Lung (tissue), 12 donors: ENCODE results near the gene FAM217A. TPM values are rescaled to one million over a fixed set of nuclear protein-coding genes. Genes with fewer than 3 reads are reported as not detected.
"Not testable (repeated sequence)": the region's sequence is repeated elsewhere in the genome, so short reads cannot be mapped to it uniquely, and the experiment has no call there.

Source experiments
- ATAC-seq: fragments of 200-7000 bp; cut with Tn5 transposase; one replicate; pipeline ENCODE4 v1.9.1; 2020; ENCODE audit warnings: moderate number of reproducible peaks; ENCODE audit not compliant: insufficient read depth, low FRiP score
- DNase-seq, 3 donors: peaks; one replicate each; pipeline ENCODE4 v3.0.0-alpha.2; 2013 to 2017
- H3K27ac ChIP-seq, 2 donors: one replicate each; pipeline ENCODE4 v1.5.1; 2013; ENCODE audit warnings: mild to moderate bottlenecking in 2 of 2, moderate library complexity in 2 of 2, control low read depth in 1 of 2, inconsistent platforms in 1 of 2, low read depth in 1 of 2, low read length in 1 of 2
- H3K27me3 ChIP-seq, 3 donors: one replicate each; pipeline ENCODE4 v1.5.1; 2013; ENCODE audit warnings: low read length in 2 of 3; ENCODE audit not compliant: control insufficient read depth in 3 of 3, insufficient read depth in 3 of 3
- H3K36me3 ChIP-seq, 4 donors: one replicate each; pipeline ENCODE4 v1.5.1; 2013; ENCODE audit warnings: low read length in 4 of 4, mild to moderate bottlenecking in 1 of 4, moderate library complexity in 1 of 4; ENCODE audit not compliant: control insufficient read depth in 4 of 4, insufficient read depth in 4 of 4
- H3K4me1 ChIP-seq, 5 donors: one replicate each; pipeline ENCODE4 v1.5.1; 2013; ENCODE audit warnings: low read length in 5 of 5, mild to moderate bottlenecking in 2 of 5, moderate library complexity in 1 of 5; ENCODE audit not compliant: control insufficient read depth in 5 of 5, insufficient read depth in 5 of 5
- H3K4me3 ChIP-seq: one replicate; pipeline ENCODE4 v1.5.1; 2013; ENCODE audit warnings: mild to moderate bottlenecking, control low read depth, moderate library complexity
- H3K9ac ChIP-seq, 2 donors: one replicate each; pipeline ENCODE4 v1.5.1; 2013; ENCODE audit warnings: low read length in 2 of 2, control low read depth in 1 of 2; ENCODE audit not compliant: insufficient read depth in 1 of 2
- H3K9me3 ChIP-seq, 4 donors: one replicate each; pipeline ENCODE4 v1.5.1; 2013; ENCODE audit warnings: low read length in 3 of 4, mild to moderate bottlenecking in 1 of 4, moderate library complexity in 1 of 4; ENCODE audit not compliant: control insufficient read depth in 4 of 4, insufficient read depth in 3 of 4
- CTCF ChIP-seq: IDR thresholded peaks from 2 replicates; pipeline ENCODE4 v1.5.1; 2012; ENCODE audit warnings: mild to moderate bottlenecking; ENCODE audit errors: control extremely low read depth, extremely low read depth
- WGBS, 2 donors: extraction: QIAGEN DNeasy Blood & Tissue Kit; methylation state at CpG; one replicate each; pipeline ENCODE4 v1.1.7; 2013; 5-methylcytosine and 5-hydroxymethylcytosine counted together
- polyA plus RNA-seq, 2 donors: library from polyadenylated mRNA; stranded (reverse); fragments of 200-250 nt; gene quantifications; one replicate each; pipeline ENCODE4 v1.2.1, GENCODE V29; 2013
- total RNA-seq, 2 donors: library from RNA; depleted of rRNA in 1 of 2; stranded (reverse); fragments of >200 nt in 1 of 2; gene quantifications; one replicate each; pipeline ENCODE4 v1.2.1, GENCODE V29; 2014 to 2021
- donor health status: control.
- donor health status: control.
- donor health status: Bipolar disorder and iron deficiency.
- donor health status: healthy.
- donor health status: DM: yes; HTN: yes; CAD: no.

The FAM217A gene
- total and polyA plus RNA-seq, 4 donors, result not detected

- Histone ChIP-seq H3K4me3 (no peak overlapping the region), H3K9me3 (peaks cover 0 to 9% (median 5%) of the 10 kb centered on the region in 4 donors), H3K4me1 (peaks cover 0 to 4% (median 0%) of the 10 kb centered on the region in 5 donors), H3K27ac (no peak overlapping the region), H3K36me3 (peaks cover 17 to 20% (median 18%) of the 10 kb centered on the region in 4 donors), H3K27me3 (no peaks in the 10 kb centered on the region), H3K9ac (no peak overlapping the region)
- TF ChIP-seq CTCF, result no peak
- ATAC-seq, result no peak
- DNase-seq, result no peak
These were observed 34.7 kb upstream of the FAM217A start for GRCh38 chr6:4113649-4114048.

- ATAC-seq (no peak), DNase-seq (no peak)
- no peak overlapping the region for H3K27ac ChIP-seq
- no peak overlapping the region for H3K4me3 ChIP-seq
- WGBS, 2 donors, result 91 to 92% methylated on average over 3 of the region's 3 CpGs
- peaks cover 0 to 9% (median 5%) of the 10 kb centered on the region in 4 donors for H3K9me3 ChIP-seq
- H3K36me3 ChIP-seq, result peaks cover 12 to 16% (median 13%) of the 10 kb centered on the region in 4 donors
- no peak overlapping the region for H3K9ac ChIP-seq
- TF ChIP-seq CTCF, result no peak
- H3K4me1 ChIP-seq, result peaks cover 0 to 6% (median 0%) of the 10 kb centered on the region in 5 donors
- no peaks in the 10 kb centered on the region for H3K27me3 ChIP-seq
These were observed 33.4 kb upstream of the FAM217A start for GRCh38 chr6:4112366-4112765.

- not testable (repeated sequence) for H3K9me3 ChIP-seq, H3K4me3 ChIP-seq, ATAC-seq, H3K36me3 ChIP-seq, H3K27ac ChIP-seq, H3K9ac ChIP-seq, H3K4me1 ChIP-seq, H3K27me3 ChIP-seq
- DNase-seq, result peak in 2 of 3 donors; percentile 23 to 46
- WGBS, 2 donors, result 52 to 70% methylated on average over 4 of the region's 4 CpGs
These were observed 30.5 kb upstream of the FAM217A start for GRCh38 chr6:4109363-4109815.

- 90 to 92% methylated on average over 9 of the region's 9 CpGs for WGBS, 2 donors
- DNase-seq (no peak), ATAC-seq (no peak)
- peaks cover 0 to 6% (median 0%) of the 10 kb centered on the region in 5 donors for H3K4me1 ChIP-seq
- H3K36me3 ChIP-seq, result no peaks in the 10 kb centered on the region
- H3K9ac ChIP-seq, result no peak overlapping the region
- H3K27ac ChIP-seq, result no peak overlapping the region
- peaks cover 0 to 9% (median 4%) of the 10 kb centered on the region in 4 donors for H3K9me3 ChIP-seq
- H3K4me3 ChIP-seq, result no peak overlapping the region
- peaks cover 0 to 2% (median 0%) of the 10 kb centered on the region in 3 donors for H3K27me3 ChIP-seq
- no peak for TF ChIP-seq CTCF
These were observed 29.7 kb upstream of the FAM217A start for GRCh38 chr6:4108561-4109093.
